IMR-90 (cell line): ENCODE data around the gene CCDC51. TPM values are rescaled to one million over a fixed set of nuclear protein-coding genes. Genes with fewer than 3 reads are reported as not detected.

Source experiments
- ATAC-seq: fragments of 200-7000 bp; cut with Tn5 transposase; 2 replicates; pipeline ENCODE4 v1.9.1; 2020; ENCODE audit warnings: low read depth, mild to moderate bottlenecking, moderate library complexity
- BruUV-seq: library from RNA; stranded (reverse); fragments of 400-500 nt; replicated peaks from 2 replicates; lab custom pipeline; 2021; lab: Mats Ljungman, UMichigan
- CTCF ChIA-PET: fragments of 300-600 bp; formaldehyde crosslinking; extraction: SDS; loops from one replicate; lab custom pipeline; 2021; ENCODE audit warnings: antibody characterized with exemption; lab: Yijun Ruan, JAX
- POLR2A ChIA-PET: fragments of 300-600 bp; sonication (Branson Sonifier 250); formaldehyde crosslinking; loops from one replicate; lab custom pipeline; 2022; ENCODE audit warnings: antibody characterized with exemption; ENCODE audit not compliant: unreplicated experiment; lab: Charles Lee
- DNase-seq: peaks from one replicate; pipeline ENCODE4 v3.0.0; 2013
- H2AFZ ChIP-seq: replicated peaks from 2 replicates; pipeline ENCODE3; 2013; ENCODE audit warnings: low read length, mild to moderate bottlenecking; ENCODE audit not compliant: poor library complexity
- H2AK5ac ChIP-seq: 2 replicates; pipeline ENCODE4 v1.6.1; 2013; ENCODE audit warnings: low read depth, low read length, inconsistent platforms
- H2AK9ac ChIP-seq: replicated peaks from 2 replicates; pipeline ENCODE3; 2013; ENCODE audit warnings: mild to moderate bottlenecking, low read depth, low read length, moderate library complexity; ENCODE audit not compliant: poor library complexity
- H2BK120ac ChIP-seq: 2 replicates; pipeline ENCODE4 v1.6.1; 2013; ENCODE audit warnings: low read depth, low read length, inconsistent platforms
- H2BK15ac ChIP-seq: 3 replicates; pipeline ENCODE4 v1.6.1; 2013; ENCODE audit warnings: low read depth, low read length, inconsistent platforms
- H2BK20ac ChIP-seq: 2 replicates; pipeline ENCODE4 v1.6.1; 2013; ENCODE audit warnings: low read depth, mild to moderate bottlenecking, inconsistent platforms, low read length, moderate library complexity
- H2BK5ac ChIP-seq: 2 replicates; pipeline ENCODE4 v1.6.1; 2013; ENCODE audit warnings: mild to moderate bottlenecking, low read depth, low read length, inconsistent platforms; ENCODE audit not compliant: poor library complexity, severe bottlenecking
- H3K14ac ChIP-seq: replicated peaks from 2 replicates; pipeline ENCODE4 v1.6.1; 2013; ENCODE audit warnings: low read depth, low read length, inconsistent platforms
- H3K18ac ChIP-seq: 2 replicates; pipeline ENCODE4 v1.6.1; 2013; ENCODE audit warnings: low read depth, low read length, control low read depth
- H3K23ac ChIP-seq: 2 replicates; pipeline ENCODE4 v1.6.1; 2013; ENCODE audit warnings: low read depth, low read length, inconsistent platforms
- H3K27ac ChIP-seq: 2 replicates; pipeline ENCODE4 v1.5.1; 2013; ENCODE audit warnings: mild to moderate bottlenecking, control low read depth, low read length; ENCODE audit not compliant: insufficient read depth
- H3K27me3 ChIP-seq: 2 replicates; pipeline ENCODE4 v1.6.1; 2013; ENCODE audit warnings: low read length; ENCODE audit not compliant: control insufficient read depth, insufficient read depth
- H3K36me3 ChIP-seq: 2 replicates; pipeline ENCODE4 v1.6.1; 2013; ENCODE audit warnings: low read length, mixed read lengths; ENCODE audit not compliant: control insufficient read depth, insufficient read depth
- H3K4ac ChIP-seq: 2 replicates; pipeline ENCODE4 v1.6.1; 2013; ENCODE audit warnings: low read depth, low read length, inconsistent platforms
- H3K4me1 ChIP-seq: 2 replicates; pipeline ENCODE4 v1.6.1; 2013; ENCODE audit warnings: low read length, mixed read lengths; ENCODE audit not compliant: control insufficient read depth, insufficient read depth
- H3K4me2 ChIP-seq: 2 replicates; pipeline ENCODE4 v1.6.1; 2013; ENCODE audit warnings: low read depth, mild to moderate bottlenecking, control low read depth, low read length, moderate library complexity
- H3K4me3 ChIP-seq: 2 replicates; pipeline ENCODE4 v1.5.1; 2013; ENCODE audit warnings: low read depth, mild to moderate bottlenecking, control low read depth, low read length, moderate library complexity; ENCODE audit not compliant: insufficient read depth
- H3K56ac ChIP-seq: 2 replicates; pipeline ENCODE4 v1.6.1; 2013; ENCODE audit warnings: low read length, inconsistent platforms; ENCODE audit not compliant: insufficient read depth; ENCODE audit errors: extremely low read depth
- H3K79me1 ChIP-seq, 2 experiments: 2 replicates each; pipeline ENCODE4 v1.6.1; 2013; ENCODE audit warnings: low read length in 2 of 2, inconsistent platforms in 1 of 2, low read depth in 1 of 2
- H3K9ac ChIP-seq: 2 replicates; pipeline ENCODE4 v1.6.1; 2013; ENCODE audit warnings: low read depth, low read length, control low read depth
- H3K9me1 ChIP-seq: 2 replicates; pipeline ENCODE4 v1.6.1; 2013; ENCODE audit warnings: low read length, inconsistent platforms; ENCODE audit not compliant: insufficient read depth
- H3K9me3 ChIP-seq: 2 replicates; pipeline ENCODE4 v1.6.1; 2013; ENCODE audit warnings: low read length; ENCODE audit not compliant: control insufficient read depth, insufficient read depth
- H4K20me1 ChIP-seq: 2 replicates; pipeline ENCODE4 v1.6.1; 2013; ENCODE audit warnings: low read length, inconsistent platforms; ENCODE audit not compliant: insufficient read depth
- H4K5ac ChIP-seq: 2 replicates; pipeline ENCODE4 v1.6.1; 2013; ENCODE audit warnings: mild to moderate bottlenecking, low read depth, low read length, control low read depth
- H4K8ac ChIP-seq, 2 experiments: 2 replicates each; pipeline ENCODE4 v1.6.1; 2013; ENCODE audit warnings: low read depth in 2 of 2, low read length in 2 of 2, control low read depth in 1 of 2, inconsistent platforms in 1 of 2
- H4K91ac ChIP-seq: 2 replicates; pipeline ENCODE4 v1.6.1; 2013; ENCODE audit warnings: low read depth, low read length, inconsistent platforms; ENCODE audit not compliant: insufficient read depth
- CHD1 ChIP-seq: IDR thresholded peaks from 2 replicates; pipeline ENCODE4 v1.6.1; 2012; ENCODE audit warnings: low read depth, low read length, improper control_type of control experiment
- FOS ChIP-seq: fragments of 150-350 bp; IDR thresholded peaks from 2 replicates; pipeline ENCODE4 v1.6.1; 2016; ENCODE audit warnings: low read depth, low read length
- SMC3 ChIP-seq: fragments of 150-350 bp; IDR thresholded peaks from 2 replicates; pipeline ENCODE4 v1.6.1; 2016; ENCODE audit warnings: low read depth, mild to moderate bottlenecking, antibody characterized with exemption, low read length, moderate library complexity
- WGBS, 2 experiments: methylation state at CpG; one replicate each; pipeline versions ENCODE4 v1.1.5 to v1.1.7; 2013; ENCODE audit warnings: missing lambda C conversion rate in 2 of 2; ENCODE audit not compliant: insufficient read length in 1 of 2; ENCODE audit errors: extremely low coverage in 2 of 2; 5-methylcytosine and 5-hydroxymethylcytosine counted together
- dilution Hi-C: fragments of 300-500 bp; cut with HindIII; formaldehyde crosslinking; loops from one replicate; pipeline ENCODE4 v1.14.3; 2018; ENCODE audit warnings: low sequenced_read_pairs; ENCODE audit not compliant: unreplicated experiment
- in situ Hi-C: fragments of 300-500 bp; cut with MboI; formaldehyde crosslinking; loops from 3 replicates; pipeline ENCODE4 v1.14.3; 2019; ENCODE audit warnings: low sequenced_read_pairs, inconsistent platforms, mixed read lengths
- intact Hi-C: fragments of 100-400 bp; cut with micrococcal nuclease; formaldehyde crosslinking; loops from 2 replicates; pipeline ENCODE4 v1.10.0; 2022
- polyA plus RNA-seq, 3 experiments: library from polyadenylated mRNA; depleted of rRNA; stranded (reverse); fragments of >200 nt; gene quantifications; 2 replicates each; pipeline ENCODE4 v1.2.3, GENCODE V29; 2012; ENCODE audit warnings: low replicate concordance in 1 of 3
- total RNA-seq: library from RNA; depleted of rRNA; stranded (reverse); fragments of >200 nt; gene quantifications from 2 replicates; pipeline ENCODE4 v1.2.3, GENCODE V29; 2012

The CCDC51 gene
- total and polyA plus RNA-seq, 2 of the 4 experiments (the other 2 are of a cell fraction), result 11.0 to 16.1 TPM

DNA sequence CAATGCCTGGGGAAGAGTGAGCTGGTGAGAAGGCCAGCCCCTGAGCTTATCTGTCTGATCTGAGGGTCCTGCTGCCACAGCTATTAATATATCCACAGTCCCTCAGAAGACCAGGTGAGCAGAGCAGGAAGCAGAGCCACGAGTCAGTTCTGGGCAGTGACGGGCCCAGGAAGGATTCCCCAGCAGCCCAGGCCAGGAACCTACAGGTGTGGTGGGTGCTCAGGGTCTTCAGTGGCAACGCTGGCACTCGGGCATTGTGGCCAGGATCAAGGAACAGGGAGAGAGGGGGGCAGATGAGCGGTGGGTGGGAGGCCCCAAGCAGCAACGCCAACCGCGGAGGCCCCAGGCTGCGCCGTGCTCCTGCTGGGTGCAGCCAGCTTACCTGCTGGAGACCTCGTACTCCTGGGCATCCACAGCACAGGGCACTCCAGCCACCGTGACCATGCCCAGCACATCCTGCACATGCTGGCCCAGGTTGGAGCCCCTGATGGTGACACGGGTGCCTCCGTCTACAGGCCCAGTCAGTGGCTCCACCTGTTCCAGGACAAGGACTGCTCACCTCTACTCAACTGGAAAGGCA is 22.3 kb downstream of the CCDC51 start:
- BruUV-seq, result no TSS peak
- dilution Hi-C loops, result no loop called here

More for the DNA sequence above, 22.3 kb downstream of the CCDC51 start:
- H3K18ac ChIP-seq, result no peak overlapping the region
- H2AK5ac ChIP-seq, result no peak overlapping the region
- TF ChIP-seq SMC3 (no peak), CHD1 (no peak), FOS (no peak)
- no peaks in the 10 kb centered on the region for H3K27me3 ChIP-seq
- ChIA-PET CTCF (no interaction called here), POLR2A (no interaction called here)
- DNase-seq (no peak), ATAC-seq (no peak)
- H2BK20ac ChIP-seq, result no peak overlapping the region
- H3K4me2 ChIP-seq, result no peak overlapping the region
- intact Hi-C loops (no loop called here), in situ Hi-C loops (no loop called here)
- no peak overlapping the region for H2BK5ac ChIP-seq
- H3K23ac ChIP-seq, result no peak overlapping the region
- H2AK9ac ChIP-seq, result peak overlapping the region; percentile 55
- H3K9me1 ChIP-seq, result no peaks in the 10 kb centered on the region
- no peak overlapping the region for H2AFZ ChIP-seq
- peaks cover 0 to 14% of the 10 kb centered on the region in 2 experiments; a peak in 3 of 4 replicates for H3K79me1 ChIP-seq
- H3K4me1 ChIP-seq, result no peaks in the 10 kb centered on the region
- no peak overlapping the region for H4K8ac ChIP-seq
- H3K4me3 ChIP-seq, result no peak overlapping the region
- H2BK15ac ChIP-seq, result no peak overlapping the region
- H4K5ac ChIP-seq, result no peak overlapping the region
- H3K14ac ChIP-seq, result no peak overlapping the region
- no peaks in the 10 kb centered on the region; the same call in 1 of the 2 replicates for H4K20me1 ChIP-seq
- H3K56ac ChIP-seq, result no peak overlapping the region
- H3K9me3 ChIP-seq, result no peaks in the 10 kb centered on the region
- H4K91ac ChIP-seq, result no peak overlapping the region
- no peak overlapping the region for H3K4ac ChIP-seq
- H2BK120ac ChIP-seq, result no peak overlapping the region
- H3K27ac ChIP-seq, result no peak overlapping the region
- WGBS, 2 experiments, result 98% methylated on average over 9 of the region's 14 CpGs; no CpG with 5 or more reads in 1 of the 2 experiments
- no peak overlapping the region for H3K9ac ChIP-seq
- H3K36me3 ChIP-seq, result peaks cover 51% of the 10 kb centered on the region
